DMS79 treated with DMSO at 0.1 percent for 48 hours (cell line): Measurements from ENCODE around the gene RFTN1.
"Not testable (repeated sequence)": the region's sequence is repeated elsewhere in the genome, so short reads cannot be mapped to it uniquely, and the experiment has no call there.

Experiments used
- DNase-seq: peaks from one replicate; lab custom pipeline; 2025; lab: John Stamatoyannopoulos, UW

The RFTN1 gene

GRCh38 chr3:16506884-16507577, 6.5 kb downstream of the RFTN1 start:
- no peak for DNase-seq

GRCh38 chr3:16506451-16506850, 7.0 kb downstream of the RFTN1 start:
- DNase-seq = no peak

- no peak for DNase-seq
These were observed 8.8 kb downstream of the RFTN1 start for GRCh38 chr3:16504692-16505091.

GRCh38 chr3:16504242-16504641, 9.3 kb downstream of the RFTN1 start:
- no peak for DNase-seq

- no peak for DNase-seq
These were observed 10.2 kb downstream of the RFTN1 start for GRCh38 chr3:16503191-16503776.

- no peak for DNase-seq
These were observed 11.1 kb downstream of the RFTN1 start for GRCh38 chr3:16502347-16502908.

- DNase-seq = no peak
These were observed 12.1 kb downstream of the RFTN1 start for GRCh38 chr3:16501376-16501775.

- DNase-seq = no peak
These were observed 12.6 kb downstream of the RFTN1 start for GRCh38 chr3:16500911-16501310.

GRCh38 chr3:16500093-16500492, 13.4 kb downstream of the RFTN1 start:
- no peak for DNase-seq

GRCh38 chr3:16499351-16499750, 14.1 kb downstream of the RFTN1 start:
- no peak for DNase-seq

GRCh38 chr3:16498130-16498890, 15.2 kb downstream of the RFTN1 start:
- DNase-seq = no peak

GRCh38 chr3:16496408-16497222, 16.9 kb downstream of the RFTN1 start:
- DNase-seq = no peak

- DNase-seq = no peak
These were observed 17.5 kb downstream of the RFTN1 start for GRCh38 chr3:16496008-16496407.

GRCh38 chr3:16494814-16495431, 18.6 kb downstream of the RFTN1 start:
- no peak for DNase-seq

- no peak for DNase-seq
These were observed 19.4 kb downstream of the RFTN1 start for GRCh38 chr3:16494094-16494493.

GRCh38 chr3:16490062-16490619, 23.4 kb downstream of the RFTN1 start:
- DNase-seq = no peak

- not testable (repeated sequence) for DNase-seq
These were observed 24.0 kb downstream of the RFTN1 start for GRCh38 chr3:16489326-16490061.

GRCh38 chr3:16488637-16489036, 24.9 kb downstream of the RFTN1 start:
- DNase-seq = no peak

- peak; percentile 5 for DNase-seq
These were observed 25.9 kb downstream of the RFTN1 start for GRCh38 chr3:16487511-16488175.

- DNase-seq = no peak
These were observed 26.5 kb downstream of the RFTN1 start for GRCh38 chr3:16486951-16487480.
